WTC11 (cell line): ENCODE results near the gene UBB. TPM values are rescaled to one million over a fixed set of nuclear protein-coding genes. Genes with fewer than 3 reads are reported as not detected.

Experiments
- ATAC-seq: fragments of 200-7000 bp; cut with Tn5 transposase; 2 replicates; pipeline ENCODE4 v1.10.0; 2021; ENCODE audit warnings: mild to moderate bottlenecking, moderate library complexity
- CTCF ChIA-PET: fragments of 300-600 bp; sonication (Branson Sonifier 250); formaldehyde crosslinking; loops from one replicate; lab custom pipeline; 2021; ENCODE audit warnings: antibody characterized with exemption; lab: Charles Lee
- POLR2A ChIA-PET: fragments of 350-600 bp; sonication (Branson Sonifier 250); formaldehyde crosslinking; loops from one replicate; lab custom pipeline; 2021; ENCODE audit warnings: antibody characterized with exemption; lab: Charles Lee
- DNase-seq: peaks from one replicate; pipeline ENCODE4 v3.0.0; 2021; ENCODE audit warnings: low spot score
- H3K27ac Mint-ChIP-seq: 2 replicates; pipeline ENCODE4 v1.8.0; 2021; ENCODE audit warnings: mixed read lengths
- H3K27me3 Mint-ChIP-seq: 2 replicates; pipeline ENCODE4 v1.8.0; 2021; ENCODE audit warnings: low read depth, mild to moderate bottlenecking, moderate library complexity, mixed read lengths
- H3K36me3 Mint-ChIP-seq: 2 replicates; pipeline ENCODE4 v1.8.0; 2021; ENCODE audit warnings: mixed read lengths
- H3K4me1 Mint-ChIP-seq: 2 replicates; pipeline ENCODE4 v1.8.0; 2022; ENCODE audit warnings: mixed read lengths
- H3K4me3 Mint-ChIP-seq: 2 replicates; pipeline ENCODE4 v1.8.0; 2021; ENCODE audit warnings: mild to moderate bottlenecking, moderate library complexity, mixed read lengths
- H3K9me3 Mint-ChIP-seq: 2 replicates; pipeline ENCODE4 v1.8.0; 2021; ENCODE audit warnings: mixed read lengths
- FOXP1 ChIP-seq: sonication (generic); formaldehyde crosslinking; IDR thresholded peaks from 2 replicates; pipeline ENCODE4 v1.8.0; 2022; ENCODE audit warnings: missing genetic modification reagents, mild to moderate bottlenecking, moderate library complexity, borderline replicate concordance
- MYBL2 ChIP-seq: sonication (generic); formaldehyde crosslinking; IDR thresholded peaks from 2 replicates; pipeline ENCODE4 v1.8.1; 2023; ENCODE audit warnings: mild to moderate bottlenecking, moderate library complexity, missing genetic modification reagents
- NFATC4 ChIP-seq: fragments of 250-450 bp; sonication (Bioruptor Pico); IDR thresholded peaks from 2 replicates; pipeline ENCODE4 v1.9.0; 2021; ENCODE audit warnings: mild to moderate bottlenecking
- ZNF121 ChIP-seq: sonication (generic); formaldehyde crosslinking; IDR thresholded peaks from 2 replicates; pipeline ENCODE4 v1.8.0; 2023; ENCODE audit warnings: missing genetic modification reagents
- ZNF416 ChIP-seq: fragments of 250-450 bp; sonication (Bioruptor Pico); IDR thresholded peaks from 2 replicates; pipeline ENCODE4 v1.9.0; 2021; ENCODE audit warnings: mild to moderate bottlenecking, inconsistent platforms
- total RNA-seq: library from RNA; stranded (reverse); gene quantifications from 3 replicates; pipeline ENCODE4 v1.2.3, GENCODE V29; 2021
- TF ChIP-seq, protein P1 (sequence below): sonication (generic); formaldehyde crosslinking; IDR thresholded peaks from 2 replicates; pipeline ENCODE4 v1.8.1; 2022; ENCODE audit warnings: low read depth, mild to moderate bottlenecking, moderate library complexity, missing genetic modification reagents, borderline replicate concordance
- TF ChIP-seq, protein P2 (sequence below): fragments of 250-450 bp; sonication (Bioruptor Pico); IDR thresholded peaks from 2 replicates; pipeline ENCODE4 v1.8.0; 2021; ENCODE audit warnings: mild to moderate bottlenecking
- TF ChIP-seq, protein P3 (sequence below): sonication (generic); formaldehyde crosslinking; IDR thresholded peaks from 2 replicates; pipeline ENCODE4 v1.8.0; 2023; ENCODE audit warnings: mild to moderate bottlenecking, missing genetic modification reagents
- TF ChIP-seq, protein P4 (sequence below): sonication (generic); formaldehyde crosslinking; IDR thresholded peaks from 2 replicates; pipeline ENCODE4 v1.8.0; 2023; ENCODE audit warnings: missing genetic modification reagents, mild to moderate bottlenecking, borderline replicate concordance
- TF ChIP-seq, protein P5 (sequence below): sonication (generic); formaldehyde crosslinking; IDR thresholded peaks from 2 replicates; pipeline ENCODE4 v1.8.1; 2023; ENCODE audit warnings: mild to moderate bottlenecking, missing genetic modification reagents

Gene UBB
- total RNA-seq, 1 experiment from 2014 or later, result 1,216 TPM

DNA sequence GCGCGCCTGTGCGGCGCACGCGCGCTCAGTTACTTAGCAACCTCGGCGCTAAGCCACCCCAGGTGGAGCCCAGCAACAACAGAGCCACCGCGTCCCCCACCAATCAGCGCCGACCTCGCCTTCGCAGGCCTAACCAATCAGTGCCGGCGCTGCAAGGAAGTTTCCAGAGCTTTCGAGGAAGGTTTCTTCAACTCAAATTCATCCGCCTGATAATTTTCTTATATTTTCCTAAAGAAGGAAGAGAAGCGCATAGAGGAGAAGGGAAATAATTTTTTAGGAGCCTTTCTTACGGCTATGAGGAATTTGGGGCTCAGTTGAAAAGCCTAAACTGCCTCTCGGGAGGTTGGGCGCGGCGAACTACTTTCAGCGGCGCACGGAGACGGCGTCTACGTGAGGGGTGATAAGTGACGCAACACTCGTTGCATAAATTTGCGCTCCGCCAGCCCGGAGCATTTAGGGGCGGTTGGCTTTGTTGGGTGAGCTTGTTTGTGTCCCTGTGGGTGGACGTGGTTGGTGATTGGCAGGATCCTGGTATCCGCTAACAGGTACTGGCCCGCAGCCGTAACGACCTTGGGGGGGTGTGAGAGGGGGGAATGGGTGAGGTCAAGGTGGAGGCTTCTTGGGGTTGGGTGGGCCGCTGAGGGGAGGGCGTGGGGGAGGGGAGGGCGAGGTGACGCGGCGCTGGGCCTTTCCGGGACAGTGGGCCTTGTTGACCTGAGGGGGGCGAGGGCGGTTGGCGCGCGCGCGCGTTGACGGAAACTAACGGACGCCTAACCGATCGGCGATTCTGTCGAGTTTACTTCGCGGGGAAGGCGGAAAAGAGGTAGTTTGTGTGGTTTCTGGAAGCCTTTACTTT, at the start of gene UBB (continued):
- TF ChIP-seq, protein P1, sequence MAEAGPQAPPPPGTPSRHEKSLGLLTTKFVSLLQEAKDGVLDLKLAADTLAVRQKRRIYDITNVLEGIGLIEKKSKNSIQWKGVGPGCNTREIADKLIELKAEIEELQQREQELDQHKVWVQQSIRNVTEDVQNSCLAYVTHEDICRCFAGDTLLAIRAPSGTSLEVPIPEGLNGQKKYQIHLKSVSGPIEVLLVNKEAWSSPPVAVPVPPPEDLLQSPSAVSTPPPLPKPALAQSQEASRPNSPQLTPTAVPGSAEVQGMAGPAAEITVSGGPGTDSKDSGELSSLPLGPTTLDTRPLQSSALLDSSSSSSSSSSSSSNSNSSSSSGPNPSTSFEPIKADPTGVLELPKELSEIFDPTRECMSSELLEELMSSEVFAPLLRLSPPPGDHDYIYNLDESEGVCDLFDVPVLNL (CRISPR knock-in tag), result no peak
- peak; percentile 50; the same call in 1 of the 2 replicates for TF ChIP-seq NFATC4 (CRISPR knock-in tag)
- TF ChIP-seq, protein P2, sequence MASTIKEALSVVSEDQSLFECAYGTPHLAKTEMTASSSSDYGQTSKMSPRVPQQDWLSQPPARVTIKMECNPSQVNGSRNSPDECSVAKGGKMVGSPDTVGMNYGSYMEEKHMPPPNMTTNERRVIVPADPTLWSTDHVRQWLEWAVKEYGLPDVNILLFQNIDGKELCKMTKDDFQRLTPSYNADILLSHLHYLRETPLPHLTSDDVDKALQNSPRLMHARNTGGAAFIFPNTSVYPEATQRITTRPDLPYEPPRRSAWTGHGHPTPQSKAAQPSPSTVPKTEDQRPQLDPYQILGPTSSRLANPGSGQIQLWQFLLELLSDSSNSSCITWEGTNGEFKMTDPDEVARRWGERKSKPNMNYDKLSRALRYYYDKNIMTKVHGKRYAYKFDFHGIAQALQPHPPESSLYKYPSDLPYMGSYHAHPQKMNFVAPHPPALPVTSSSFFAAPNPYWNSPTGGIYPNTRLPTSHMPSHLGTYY (CRISPR knock-in tag), result no peak
- peak; percentile 62; the same call in 1 of the 2 replicates for TF ChIP-seq MYBL2 (CRISPR knock-in tag)
- TF ChIP-seq, protein P3, sequence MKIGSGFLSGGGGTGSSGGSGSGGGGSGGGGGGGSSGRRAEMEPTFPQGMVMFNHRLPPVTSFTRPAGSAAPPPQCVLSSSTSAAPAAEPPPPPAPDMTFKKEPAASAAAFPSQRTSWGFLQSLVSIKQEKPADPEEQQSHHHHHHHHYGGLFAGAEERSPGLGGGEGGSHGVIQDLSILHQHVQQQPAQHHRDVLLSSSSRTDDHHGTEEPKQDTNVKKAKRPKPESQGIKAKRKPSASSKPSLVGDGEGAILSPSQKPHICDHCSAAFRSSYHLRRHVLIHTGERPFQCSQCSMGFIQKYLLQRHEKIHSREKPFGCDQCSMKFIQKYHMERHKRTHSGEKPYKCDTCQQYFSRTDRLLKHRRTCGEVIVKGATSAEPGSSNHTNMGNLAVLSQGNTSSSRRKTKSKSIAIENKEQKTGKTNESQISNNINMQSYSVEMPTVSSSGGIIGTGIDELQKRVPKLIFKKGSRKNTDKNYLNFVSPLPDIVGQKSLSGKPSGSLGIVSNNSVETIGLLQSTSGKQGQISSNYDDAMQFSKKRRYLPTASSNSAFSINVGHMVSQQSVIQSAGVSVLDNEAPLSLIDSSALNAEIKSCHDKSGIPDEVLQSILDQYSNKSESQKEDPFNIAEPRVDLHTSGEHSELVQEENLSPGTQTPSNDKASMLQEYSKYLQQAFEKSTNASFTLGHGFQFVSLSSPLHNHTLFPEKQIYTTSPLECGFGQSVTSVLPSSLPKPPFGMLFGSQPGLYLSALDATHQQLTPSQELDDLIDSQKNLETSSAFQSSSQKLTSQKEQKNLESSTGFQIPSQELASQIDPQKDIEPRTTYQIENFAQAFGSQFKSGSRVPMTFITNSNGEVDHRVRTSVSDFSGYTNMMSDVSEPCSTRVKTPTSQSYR (CRISPR knock-in tag), result peak; percentile 68; the same call in 1 of the 2 replicates
- peak; percentile 63; the same call in 1 of the 2 replicates for TF ChIP-seq FOXP1 (CRISPR knock-in tag)
- TF ChIP-seq, protein P4, sequence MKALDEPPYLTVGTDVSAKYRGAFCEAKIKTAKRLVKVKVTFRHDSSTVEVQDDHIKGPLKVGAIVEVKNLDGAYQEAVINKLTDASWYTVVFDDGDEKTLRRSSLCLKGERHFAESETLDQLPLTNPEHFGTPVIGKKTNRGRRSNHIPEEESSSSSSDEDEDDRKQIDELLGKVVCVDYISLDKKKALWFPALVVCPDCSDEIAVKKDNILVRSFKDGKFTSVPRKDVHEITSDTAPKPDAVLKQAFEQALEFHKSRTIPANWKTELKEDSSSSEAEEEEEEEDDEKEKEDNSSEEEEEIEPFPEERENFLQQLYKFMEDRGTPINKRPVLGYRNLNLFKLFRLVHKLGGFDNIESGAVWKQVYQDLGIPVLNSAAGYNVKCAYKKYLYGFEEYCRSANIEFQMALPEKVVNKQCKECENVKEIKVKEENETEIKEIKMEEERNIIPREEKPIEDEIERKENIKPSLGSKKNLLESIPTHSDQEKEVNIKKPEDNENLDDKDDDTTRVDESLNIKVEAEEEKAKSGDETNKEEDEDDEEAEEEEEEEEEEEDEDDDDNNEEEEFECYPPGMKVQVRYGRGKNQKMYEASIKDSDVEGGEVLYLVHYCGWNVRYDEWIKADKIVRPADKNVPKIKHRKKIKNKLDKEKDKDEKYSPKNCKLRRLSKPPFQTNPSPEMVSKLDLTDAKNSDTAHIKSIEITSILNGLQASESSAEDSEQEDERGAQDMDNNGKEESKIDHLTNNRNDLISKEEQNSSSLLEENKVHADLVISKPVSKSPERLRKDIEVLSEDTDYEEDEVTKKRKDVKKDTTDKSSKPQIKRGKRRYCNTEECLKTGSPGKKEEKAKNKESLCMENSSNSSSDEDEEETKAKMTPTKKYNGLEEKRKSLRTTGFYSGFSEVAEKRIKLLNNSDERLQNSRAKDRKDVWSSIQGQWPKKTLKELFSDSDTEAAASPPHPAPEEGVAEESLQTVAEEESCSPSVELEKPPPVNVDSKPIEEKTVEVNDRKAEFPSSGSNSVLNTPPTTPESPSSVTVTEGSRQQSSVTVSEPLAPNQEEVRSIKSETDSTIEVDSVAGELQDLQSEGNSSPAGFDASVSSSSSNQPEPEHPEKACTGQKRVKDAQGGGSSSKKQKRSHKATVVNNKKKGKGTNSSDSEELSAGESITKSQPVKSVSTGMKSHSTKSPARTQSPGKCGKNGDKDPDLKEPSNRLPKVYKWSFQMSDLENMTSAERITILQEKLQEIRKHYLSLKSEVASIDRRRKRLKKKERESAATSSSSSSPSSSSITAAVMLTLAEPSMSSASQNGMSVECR, result peak; percentile 50; the same call in 1 of the 2 replicates
- TF ChIP-seq, all 79 proteins: peak for 19

DNA sequence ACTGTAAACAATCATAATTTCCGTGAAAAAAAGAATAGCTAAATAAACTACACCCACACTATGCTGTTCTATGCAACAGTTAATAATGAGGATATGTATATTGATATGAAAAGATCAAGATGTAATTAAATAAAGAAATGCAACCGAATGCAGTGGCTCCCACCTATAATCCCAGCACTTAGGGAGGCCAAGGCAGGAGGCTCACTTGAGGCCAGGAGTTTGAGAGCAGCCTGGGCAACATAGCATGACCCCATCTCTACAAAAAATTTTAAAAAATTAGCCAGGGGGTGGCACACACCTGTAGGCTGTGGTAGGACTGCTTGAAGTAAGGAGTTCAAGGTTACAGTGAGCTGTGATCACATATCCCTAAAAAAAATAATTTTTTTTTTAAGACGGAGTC, 42.5 kb upstream of the UBB start:
- Mint-ChIP-seq H3K4me1 (no peaks in the 10 kb centered on the region), H3K9me3 (no peaks in the 10 kb centered on the region), H3K27me3 (no peaks in the 10 kb centered on the region), H3K27ac (no peak overlapping the region), H3K36me3 (peaks cover 12% of the 10 kb centered on the region), H3K4me3 (no peak overlapping the region)
- no peak for ATAC-seq
- CTCF ChIA-PET, result interaction anchor here (1.0 kb wide), 1 partner anchor 25 kb away, joined by 3 read pairs; no protein-coding TSS in a partner anchor
- no peak for DNase-seq
- POLR2A ChIA-PET, result no interaction called here
- TF ChIP-seq ZNF416, result no peak
- TF ChIP-seq ZNF121 (CRISPR knock-in tag), result peak; percentile 54; the same call in 1 of the 2 replicates
- TF ChIP-seq, protein P5, sequence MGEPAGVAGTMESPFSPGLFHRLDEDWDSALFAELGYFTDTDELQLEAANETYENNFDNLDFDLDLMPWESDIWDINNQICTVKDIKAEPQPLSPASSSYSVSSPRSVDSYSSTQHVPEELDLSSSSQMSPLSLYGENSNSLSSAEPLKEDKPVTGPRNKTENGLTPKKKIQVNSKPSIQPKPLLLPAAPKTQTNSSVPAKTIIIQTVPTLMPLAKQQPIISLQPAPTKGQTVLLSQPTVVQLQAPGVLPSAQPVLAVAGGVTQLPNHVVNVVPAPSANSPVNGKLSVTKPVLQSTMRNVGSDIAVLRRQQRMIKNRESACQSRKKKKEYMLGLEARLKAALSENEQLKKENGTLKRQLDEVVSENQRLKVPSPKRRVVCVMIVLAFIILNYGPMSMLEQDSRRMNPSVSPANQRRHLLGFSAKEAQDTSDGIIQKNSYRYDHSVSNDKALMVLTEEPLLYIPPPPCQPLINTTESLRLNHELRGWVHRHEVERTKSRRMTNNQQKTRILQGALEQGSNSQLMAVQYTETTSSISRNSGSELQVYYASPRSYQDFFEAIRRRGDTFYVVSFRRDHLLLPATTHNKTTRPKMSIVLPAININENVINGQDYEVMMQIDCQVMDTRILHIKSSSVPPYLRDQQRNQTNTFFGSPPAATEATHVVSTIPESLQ (CRISPR knock-in tag), result no peak
